ENCODE data around the gene HIVEP3. TPM values are rescaled to one million over a fixed set of nuclear protein-coding genes. Genes with fewer than 3 reads are reported as not detected.

The HIVEP3 gene
- total RNA-seq, 4 donors from 2014 or later: 4.6 to 8.3 (median 6.5) TPM

- TF ChIP-seq POLR2A (IDR thresholded peaks at IDR 0.05) (no peak), CTCF (IDR thresholded peaks at IDR 0.05) (no peak)
- Histone ChIP-seq H3K4me1 (no peaks in the 10 kb centered on the region), H3K27me3 (no peaks in the 10 kb centered on the region), H3K27ac (no peak overlapping the region), H3K9me3 (no peaks in the 10 kb centered on the region), H3K36me3 (no peaks in the 10 kb centered on the region), H3K4me3 (no peak overlapping the region)
- no peak for DNase-seq
Measured at GRCh38 chr1:41775956-41776585, 142.7 kb downstream of the HIVEP3 start.

GRCh38 chr1:41774471-41774990, 144.2 kb downstream of the HIVEP3 start:
- H3K9me3 ChIP-seq: no peaks in the 10 kb centered on the region
- TF ChIP-seq POLR2A (IDR thresholded peaks at IDR 0.05) (no peak), CTCF (IDR thresholded peaks at IDR 0.05) (no peak)
- H3K36me3 ChIP-seq: no peaks in the 10 kb centered on the region
- H3K4me3 ChIP-seq: no peak overlapping the region
- H3K4me1 ChIP-seq: no peaks in the 10 kb centered on the region
- H3K27ac ChIP-seq: no peak overlapping the region
- no peaks in the 10 kb centered on the region for H3K27me3 ChIP-seq
- DNase-seq: no peak

- Histone ChIP-seq H3K27me3 (no peaks in the 10 kb centered on the region), H3K27ac (no peak overlapping the region), H3K36me3 (no peaks in the 10 kb centered on the region), H3K4me3 (no peak overlapping the region), H3K9me3 (no peaks in the 10 kb centered on the region), H3K4me1 (no peaks in the 10 kb centered on the region)
- no peak for DNase-seq
- TF ChIP-seq POLR2A (IDR thresholded peaks at IDR 0.05): no peak
Measured at GRCh38 chr1:41773842-41774241, 144.9 kb downstream of the HIVEP3 start.

GRCh38 chr1:41773144-41773591, 145.6 kb downstream of the HIVEP3 start:
- TF ChIP-seq POLR2A (IDR thresholded peaks at IDR 0.05) (no peak), CTCF (IDR thresholded peaks at IDR 0.05) (no peak)
- Histone ChIP-seq H3K4me3 (no peak overlapping the region), H3K27me3 (no peaks in the 10 kb centered on the region), H3K27ac (no peak overlapping the region), H3K4me1 (no peaks in the 10 kb centered on the region), H3K9me3 (no peaks in the 10 kb centered on the region), H3K36me3 (no peaks in the 10 kb centered on the region)
- no peak for DNase-seq

GRCh38 chr1:41769068-41769467, 149.7 kb downstream of the HIVEP3 start:
- Histone ChIP-seq H3K9me3 (no peaks in the 10 kb centered on the region), H3K27me3 (no peaks in the 10 kb centered on the region), H3K4me1 (peaks cover 0 to 18% (median 3%) of the 10 kb centered on the region in 4 donors), H3K36me3 (no peaks in the 10 kb centered on the region), H3K27ac (no peak overlapping the region), H3K4me3 (no peak overlapping the region)
- DNase-seq: no peak
- TF ChIP-seq CTCF (IDR thresholded peaks at IDR 0.05): no peak

- Histone ChIP-seq H3K4me3 (no peak overlapping the region), H3K27ac (no peak overlapping the region), H3K27me3 (no peaks in the 10 kb centered on the region), H3K9me3 (no peaks in the 10 kb centered on the region), H3K4me1 (peaks cover 0 to 18% (median 3%) of the 10 kb centered on the region in 4 donors), H3K36me3 (no peaks in the 10 kb centered on the region)
- DNase-seq: no peak
- no peak for TF ChIP-seq POLR2A (IDR thresholded peaks at IDR 0.05)
- no peak for TF ChIP-seq CTCF (IDR thresholded peaks at IDR 0.05)
Measured at GRCh38 chr1:41768583-41768982, 150.1 kb downstream of the HIVEP3 start.
